A549 (cell line): Measurements from ENCODE around the gene TRAPPC2. TPM values are rescaled to one million over a fixed set of nuclear protein-coding genes. Genes with fewer than 3 reads are reported as not detected.
"Not testable (repeated sequence)": the region's sequence is repeated elsewhere in the genome, so short reads cannot be mapped to it uniquely, and the experiment has no call there.

Experiments used
- ATAC-seq, 2 experiments: fragments of 200-7000 bp in 1 of 2; fragments of >200 bp in 1 of 2; cut with Nextera tagmentation in 1 of 2; cut with Tn5 transposase in 1 of 2; 3 replicates each; pipeline versions ENCODE4 v1.8.0 to v1.9.1; 2018 to 2020; ENCODE audit warnings: mild to moderate bottlenecking in 1 of 2, moderate library complexity in 1 of 2
- CTCF ChIA-PET: fragments of 300-600 bp; sonication (Branson Sonifier 250); formaldehyde crosslinking; extraction: SDS; loops from one replicate; lab custom pipeline; 2021; ENCODE audit warnings: antibody characterized with exemption, inconsistent platforms; lab: Yijun Ruan, JAX
- POLR2A ChIA-PET: fragments of 350-600 bp; formaldehyde crosslinking; extraction: SDS; loops from one replicate; lab custom pipeline; 2021; ENCODE audit warnings: antibody characterized with exemption, inconsistent platforms; lab: Yijun Ruan, JAX
- DNase-seq, 2 experiments: peaks; one replicate each; pipeline versions ENCODE4 v3.0.0 to v3.0.0-alpha.2; 2011 to 2016; ENCODE audit warnings: low read depth in 1 of 2, low spot score in 1 of 2
- FAIRE-seq: peaks from 2 replicates; lab custom pipeline; 2011; peaks lifted over from hg19 to GRCh38; lab: Jason Lieb, UNC
- H3K27ac ChIP-seq, 2 experiments: fragments of >200 bp; sonication (Bioruptor Twin); formaldehyde crosslinking; 3 replicates each; pipeline ENCODE4 v1.5.1; 2016 to 2017
- H3K4me1 ChIP-seq: fragments of >200 bp; sonication (Bioruptor Twin); formaldehyde crosslinking; 3 replicates; pipeline ENCODE4 v1.6.1; 2016
- H3K4me2 ChIP-seq: fragments of >200 bp; sonication (Bioruptor Twin); formaldehyde crosslinking; 3 replicates; pipeline ENCODE4 v1.6.1; 2016
- H3K4me3 ChIP-seq: fragments of >200 bp; sonication (Bioruptor Twin); formaldehyde crosslinking; 3 replicates; pipeline ENCODE4 v1.5.1; 2016
- H3K9me3 ChIP-seq: fragments of >200 bp; sonication (Bioruptor Twin); formaldehyde crosslinking; 3 replicates; pipeline ENCODE4 v1.6.1; 2016
- ATOH8 ChIP-seq: fragments of 250-450 bp; sonication (Bioruptor Pico); IDR thresholded peaks from 2 replicates; pipeline ENCODE4 v1.5.0; 2020; ENCODE audit warnings: low read depth, mild to moderate bottlenecking, moderate library complexity
- CBX8 ChIP-seq: fragments of 200-600 bp; sonication (generic); IDR thresholded peaks from 2 replicates; pipeline ENCODE4 v1.6.1; 2016
- EHF ChIP-seq: fragments of 250-450 bp; sonication (Bioruptor Pico); IDR thresholded peaks from 2 replicates; pipeline ENCODE4 v1.5.0; 2020; ENCODE audit warnings: mild to moderate bottlenecking
- KDM5A ChIP-seq: fragments of 200-600 bp; sonication (generic); IDR thresholded peaks from 2 replicates; pipeline ENCODE4 v1.6.1; 2016; ENCODE audit warnings: antibody characterized with exemption, mild to moderate bottlenecking
- MAZ ChIP-seq: fragments of 150-350 bp; IDR thresholded peaks from 2 replicates; pipeline ENCODE4 v1.6.1; 2014; ENCODE audit warnings: antibody characterized with exemption, low read depth, low read length, borderline replicate concordance
- PHF8 ChIP-seq: fragments of 200-600 bp; sonication (generic); IDR thresholded peaks from 2 replicates; pipeline ENCODE4 v1.6.1; 2016; ENCODE audit warnings: low read depth, mild to moderate bottlenecking, antibody characterized with exemption, moderate library complexity, borderline replicate concordance
- RARB ChIP-seq: fragments of 250-450 bp; sonication (Bioruptor Pico); IDR thresholded peaks from 2 replicates; pipeline ENCODE4 v1.8.0; 2021; ENCODE audit warnings: mild to moderate bottlenecking, moderate library complexity
- RNF2 ChIP-seq: fragments of 200-600 bp; sonication (generic); IDR thresholded peaks from 2 replicates; pipeline ENCODE4 v1.6.1; 2016; ENCODE audit warnings: low read depth, mild to moderate bottlenecking, antibody characterized with exemption, moderate library complexity, borderline replicate concordance
- SMC3 ChIP-seq: fragments of >200 bp; sonication (Bioruptor Twin); formaldehyde crosslinking; IDR thresholded peaks from 3 replicates; pipeline ENCODE4 v1.6.1; 2018; ENCODE audit warnings: inconsistent platforms
- SREBF2 ChIP-seq: fragments of 450-650 bp; IDR thresholded peaks from 2 replicates; pipeline ENCODE4 v1.6.1; 2014; ENCODE audit warnings: mild to moderate bottlenecking, moderate library complexity
- TFCP2L1 ChIP-seq: fragments of 250-450 bp; sonication (Bioruptor Pico); IDR thresholded peaks from 2 replicates; pipeline ENCODE4 v1.5.0; 2021; ENCODE audit warnings: mild to moderate bottlenecking
- ZNF302 ChIP-seq: fragments of 250-450 bp; sonication (Bioruptor Pico); IDR thresholded peaks from 2 replicates; pipeline ENCODE4 v1.9.0; 2021; ENCODE audit warnings: inconsistent platforms, mild to moderate bottlenecking, moderate library complexity
- WGBS: methylation state at CpG from one replicate; pipeline ENCODE4 v1.1.6; 2017; ENCODE audit errors: missing lambda C conversion rate; 5-methylcytosine and 5-hydroxymethylcytosine counted together
- polyA plus RNA-seq, 4 experiments: library from polyadenylated mRNA; depleted of rRNA in 3 of 4; stranded (reverse); fragments of >200 nt; fragmentation: RNase III in 1 of 4; extraction: RNeasy Plus Mini Kit Qiagen cat#74134 plus additional on column Dnase treatment in 1 of 4; gene quantifications; 2 replicates in 3 of 4; 3 replicates in 1 of 4; pipeline ENCODE4 v1.2.3, GENCODE V29; 2011 to 2017

TRAPPC2 gene
- polyA plus RNA-seq, 2 of the 4 experiments (the other 2 are of a cell fraction): 11.6 TPM

GRCh38 chrX:13741695-13742094 is 7.3 kb upstream of the TRAPPC2 start (continued):
- TF ChIP-seq RNF2 (no peak), PHF8 (no peak), EHF (CRISPR knock-in tag) (no peak), SREBF2 (no peak)

- FAIRE-seq (no peak), DNase-seq (no peak), ATAC-seq (no peak)
- H3K4me1 ChIP-seq: peaks cover 18% of the 10 kb centered on the region; the same call in 2 of the 3 replicates
- CTCF ChIA-PET: interaction anchor here (0.6 to 1.2 kb wide), 3 partner anchors 234 to 787 kb away, joined by 3 to 6 read pairs (median 3); no protein-coding TSS in a partner anchor
- peak overlapping the region; percentile 94 for H3K4me2 ChIP-seq
- POLR2A ChIA-PET: interaction anchor here (1.8 to 2.2 kb wide), 3 partner anchors 45 to 296 kb away, joined by 6 to 20 read pairs (median 10); partner anchors contain the start of genes GEMIN8, RAB9A and TCEANC
- peak overlapping the region; percentile 89 for H3K4me3 ChIP-seq
- TF ChIP-seq SMC3 (no peak), ZNF302 (no peak), MAZ (no peak), RARB (no peak), ATOH8 (CRISPR knock-in tag) (no peak)
- 18% methylated on average over 4 of the region's 4 CpGs for WGBS
- H3K9me3 ChIP-seq: no peaks in the 10 kb centered on the region
- peak overlapping the region; percentile 92 to 93 for H3K27ac ChIP-seq
Observed at GRCh38 chrX:13733506-13733905, 914 bp downstream of the TRAPPC2 start.

GRCh38 chrX:13732246-13733067 is 2.0 kb downstream of the TRAPPC2 start:
- Histone ChIP-seq H3K9me3 (no peaks in the 10 kb centered on the region), H3K4me3 (no peak overlapping the region), H3K4me1 (peaks cover 18% of the 10 kb centered on the region; the same call in 2 of the 3 replicates), H3K4me2 (peak overlapping the region; percentile 94), H3K27ac (no peak overlapping the region)
- no peak for DNase-seq
- CTCF ChIA-PET: no interaction called here
- POLR2A ChIA-PET: no interaction called here
- FAIRE-seq: no peak
- ATAC-seq: no peak
- no peak for TF ChIP-seq CBX8
- no peak for TF ChIP-seq KDM5A
- no peak for TF ChIP-seq TFCP2L1 (CRISPR knock-in tag)
- WGBS: 83% methylated on average over 7 of the region's 7 CpGs

DNA sequence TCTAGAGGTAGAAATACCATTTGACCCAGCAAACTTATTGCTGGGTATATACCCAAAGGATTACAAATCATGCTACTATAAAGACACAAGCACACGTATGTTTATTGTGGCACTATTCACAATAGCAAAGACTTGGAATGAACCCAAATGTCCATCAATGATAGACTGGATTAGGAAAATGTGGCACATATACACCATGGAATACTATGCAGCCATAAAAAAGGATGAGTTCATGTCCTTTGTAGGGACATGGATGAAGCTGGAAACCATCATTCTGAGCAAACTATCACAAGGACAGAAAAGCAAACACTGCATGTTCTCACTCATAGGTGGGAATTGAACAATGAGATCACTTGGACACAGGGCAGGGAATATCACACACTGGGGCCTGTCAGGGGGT is 3.9 kb downstream of the TRAPPC2 start:
- WGBS: 74% methylated on average over 1 of the region's 1 CpG
- H3K9me3 ChIP-seq, H3K27ac ChIP-seq, CTCF ChIA-PET, H3K4me2 ChIP-seq, POLR2A ChIA-PET, H3K4me3 ChIP-seq, ATAC-seq, H3K4me1 ChIP-seq, DNase-seq, FAIRE-seq: not testable (repeated sequence)

- FAIRE-seq: not testable (repeated sequence)
Observed at GRCh38 chrX:13726583-13726982, 7.8 kb downstream of the TRAPPC2 start.

GRCh38 chrX:13724878-13725277 is 9.5 kb downstream of the TRAPPC2 start:
- CTCF ChIA-PET: interaction anchor here (2.1 kb wide), 1 partner anchor 218 kb away, joined by 6 read pairs; no protein-coding TSS in a partner anchor
- H3K4me1 ChIP-seq, POLR2A ChIA-PET, H3K4me2 ChIP-seq, FAIRE-seq, DNase-seq, ATAC-seq, H3K9me3 ChIP-seq, H3K27ac ChIP-seq, H3K4me3 ChIP-seq: not testable (repeated sequence)
- WGBS: 93% methylated on average over 7 of the region's 9 CpGs

More at GRCh38 chrX:13726583-13726982, 7.8 kb downstream of the TRAPPC2 start:
- H3K27ac ChIP-seq, H3K4me3 ChIP-seq, POLR2A ChIA-PET, ATAC-seq, CTCF ChIA-PET, H3K4me1 ChIP-seq, H3K9me3 ChIP-seq, DNase-seq, H3K4me2 ChIP-seq: not testable (repeated sequence)
- 92% methylated on average over 2 of the region's 2 CpGs for WGBS
